Mammary epithelial cell (primary cell): Measurements from ENCODE around the gene SPATA21.

Experiments used
- EZH2 ChIP-seq: IDR thresholded peaks from 2 replicates; pipeline ENCODE4 v1.6.1; 2012; ENCODE audit warnings: low read length, inconsistent platforms, borderline replicate concordance
- TF ChIP-seq, protein P1 (sequence below), 2 donors: IDR thresholded peaks in 1 of 2; conservative IDR thresholded peaks in 1 of 2; 2 replicates each; pipeline ENCODE4 v1.5.1; 2011 to 2012; ENCODE audit warnings: inconsistent platforms in 2 of 2, low read length in 2 of 2, mild to moderate bottlenecking in 2 of 2, control low read depth in 1 of 2, low read depth in 1 of 2; ENCODE audit not compliant: insufficient read depth in 1 of 2; ENCODE audit errors: extremely low read depth in 1 of 2

GRCh38 chr1:16462773-16463330, 25.6 kb upstream of the SPATA21 start:
- TF ChIP-seq, protein P1, sequence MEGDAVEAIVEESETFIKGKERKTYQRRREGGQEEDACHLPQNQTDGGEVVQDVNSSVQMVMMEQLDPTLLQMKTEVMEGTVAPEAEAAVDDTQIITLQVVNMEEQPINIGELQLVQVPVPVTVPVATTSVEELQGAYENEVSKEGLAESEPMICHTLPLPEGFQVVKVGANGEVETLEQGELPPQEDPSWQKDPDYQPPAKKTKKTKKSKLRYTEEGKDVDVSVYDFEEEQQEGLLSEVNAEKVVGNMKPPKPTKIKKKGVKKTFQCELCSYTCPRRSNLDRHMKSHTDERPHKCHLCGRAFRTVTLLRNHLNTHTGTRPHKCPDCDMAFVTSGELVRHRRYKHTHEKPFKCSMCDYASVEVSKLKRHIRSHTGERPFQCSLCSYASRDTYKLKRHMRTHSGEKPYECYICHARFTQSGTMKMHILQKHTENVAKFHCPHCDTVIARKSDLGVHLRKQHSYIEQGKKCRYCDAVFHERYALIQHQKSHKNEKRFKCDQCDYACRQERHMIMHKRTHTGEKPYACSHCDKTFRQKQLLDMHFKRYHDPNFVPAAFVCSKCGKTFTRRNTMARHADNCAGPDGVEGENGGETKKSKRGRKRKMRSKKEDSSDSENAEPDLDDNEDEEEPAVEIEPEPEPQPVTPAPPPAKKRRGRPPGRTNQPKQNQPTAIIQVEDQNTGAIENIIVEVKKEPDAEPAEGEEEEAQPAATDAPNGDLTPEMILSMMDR (conservative IDR thresholded peaks at IDR 0.05 in 1 of 2, IDR thresholded peaks at IDR 0.05 in 1 of 2; ENCODE audit: extremely low read depth in 1 of 2, insufficient read depth in 1 of 2, low read depth in 1 of 2, low read length in 2 of 2): no peak
- TF ChIP-seq EZH2: no peak
